HUES48 (cell line): ENCODE measurements around the gene SCGB1C2.

Experiments
- H3K27ac ChIP-seq: one replicate; pipeline ENCODE4 v1.7.0; 2013; ENCODE audit warnings: low read depth, low read length, inconsistent platforms
- H3K27me3 ChIP-seq: 2 replicates; pipeline ENCODE4 v1.6.1; 2013; ENCODE audit warnings: mild to moderate bottlenecking, low read length; ENCODE audit not compliant: control insufficient read depth, insufficient read depth
- H3K36me3 ChIP-seq: 2 replicates; pipeline ENCODE4 v1.6.1; 2013; ENCODE audit warnings: low read length; ENCODE audit not compliant: control insufficient read depth, insufficient read depth
- H3K4me1 ChIP-seq: 2 replicates; pipeline ENCODE4 v1.6.1; 2013; ENCODE audit warnings: mild to moderate bottlenecking, low read length; ENCODE audit not compliant: control insufficient read depth, insufficient read depth
- H3K4me3 ChIP-seq: 2 replicates; pipeline ENCODE4 v1.5.1; 2013; ENCODE audit warnings: mild to moderate bottlenecking, low read depth, low read length
- H3K9ac ChIP-seq: 2 replicates; pipeline ENCODE4 v1.6.1; 2013; ENCODE audit warnings: mild to moderate bottlenecking, low read depth, low read length, moderate library complexity
- H3K9me3 ChIP-seq: 2 replicates; pipeline ENCODE4 v1.6.1; 2013; ENCODE audit warnings: low read length; ENCODE audit not compliant: control insufficient read depth, insufficient read depth

Gene SCGB1C2

GRCh38 chr17:142876-143784 is 5.8 kb downstream of the SCGB1C2 start:
- H3K27ac ChIP-seq, result no peak overlapping the region
- H3K9me3 ChIP-seq, result no peaks in the 10 kb centered on the region
- no peaks in the 10 kb centered on the region for H3K36me3 ChIP-seq
- no peaks in the 10 kb centered on the region for H3K4me1 ChIP-seq
- H3K4me3 ChIP-seq, result no peak overlapping the region
- H3K9ac ChIP-seq, result no peak overlapping the region
- peaks cover 15% of the 10 kb centered on the region; the same call in 1 of the 2 replicates for H3K27me3 ChIP-seq

GRCh38 chr17:143785-144281 is 6.5 kb downstream of the SCGB1C2 start:
- Histone ChIP-seq H3K9me3 (no peaks in the 10 kb centered on the region), H3K4me3 (no peak overlapping the region), H3K9ac (no peak overlapping the region), H3K27me3 (peaks cover 15% of the 10 kb centered on the region; the same call in 1 of the 2 replicates), H3K4me1 (no peaks in the 10 kb centered on the region), H3K36me3 (no peaks in the 10 kb centered on the region), H3K27ac (no peak overlapping the region)

GRCh38 chr17:144936-145670 is 7.7 kb downstream of the SCGB1C2 start:
- H3K9me3 ChIP-seq, result no peaks in the 10 kb centered on the region
- no peak overlapping the region for H3K9ac ChIP-seq
- H3K36me3 ChIP-seq, result no peaks in the 10 kb centered on the region
- H3K4me1 ChIP-seq, result no peaks in the 10 kb centered on the region
- H3K27me3 ChIP-seq, result peaks cover 15% of the 10 kb centered on the region; the same call in 1 of the 2 replicates
- H3K27ac ChIP-seq, result no peak overlapping the region
- no peak overlapping the region for H3K4me3 ChIP-seq

GRCh38 chr17:145671-146541 is 8.5 kb downstream of the SCGB1C2 start:
- H3K27ac ChIP-seq, result no peak overlapping the region
- no peak overlapping the region for H3K9ac ChIP-seq

GRCh38 chr17:146546-146945 is 9.2 kb downstream of the SCGB1C2 start:
- no peak overlapping the region for H3K4me3 ChIP-seq

More at GRCh38 chr17:145671-146541, 8.5 kb downstream of the SCGB1C2 start:
- no peaks in the 10 kb centered on the region for H3K9me3 ChIP-seq
- no peaks in the 10 kb centered on the region for H3K36me3 ChIP-seq
- no peak overlapping the region for H3K4me3 ChIP-seq
- H3K4me1 ChIP-seq, result no peaks in the 10 kb centered on the region
- peaks cover 15% of the 10 kb centered on the region; the same call in 1 of the 2 replicates for H3K27me3 ChIP-seq

GRCh38 chr17:146983-147761 is 9.8 kb downstream of the SCGB1C2 start:
- no peak overlapping the region for H3K9ac ChIP-seq
- no peak overlapping the region for H3K4me3 ChIP-seq
- no peaks in the 10 kb centered on the region for H3K4me1 ChIP-seq
- H3K27me3 ChIP-seq, result peaks cover 15% of the 10 kb centered on the region; the same call in 1 of the 2 replicates
- H3K9me3 ChIP-seq, result no peaks in the 10 kb centered on the region
- H3K27ac ChIP-seq, result no peak overlapping the region
- no peaks in the 10 kb centered on the region for H3K36me3 ChIP-seq

More at GRCh38 chr17:146546-146945, 9.2 kb downstream of the SCGB1C2 start:
- H3K9ac ChIP-seq, result no peak overlapping the region
- H3K27me3 ChIP-seq, result peaks cover 15% of the 10 kb centered on the region; the same call in 1 of the 2 replicates
- H3K36me3 ChIP-seq, result no peaks in the 10 kb centered on the region
- no peaks in the 10 kb centered on the region for H3K9me3 ChIP-seq
- no peaks in the 10 kb centered on the region for H3K4me1 ChIP-seq
- H3K27ac ChIP-seq, result no peak overlapping the region

GRCh38 chr17:147796-148740 is 10.7 kb downstream of the SCGB1C2 start:
- H3K9me3 ChIP-seq, result no peaks in the 10 kb centered on the region
- no peak overlapping the region for H3K4me3 ChIP-seq
- no peaks in the 10 kb centered on the region for H3K36me3 ChIP-seq
- no peak overlapping the region for H3K27ac ChIP-seq
- H3K9ac ChIP-seq, result no peak overlapping the region
- no peaks in the 10 kb centered on the region for H3K4me1 ChIP-seq
- H3K27me3 ChIP-seq, result peaks cover 6% of the 10 kb centered on the region; the same call in 1 of the 2 replicates

- Histone ChIP-seq H3K4me1 (no peaks in the 10 kb centered on the region), H3K27me3 (no peaks in the 10 kb centered on the region), H3K9ac (no peak overlapping the region), H3K36me3 (no peaks in the 10 kb centered on the region), H3K9me3 (no peaks in the 10 kb centered on the region), H3K27ac (no peak overlapping the region), H3K4me3 (no peak overlapping the region)
These were observed 11.4 kb downstream of the SCGB1C2 start for GRCh38 chr17:148757-149156.

- no peak overlapping the region for H3K4me3 ChIP-seq
These were observed 11.9 kb downstream of the SCGB1C2 start for GRCh38 chr17:149231-149630.

More at GRCh38 chr17:149231-149630, 11.9 kb downstream of the SCGB1C2 start:
- Histone ChIP-seq H3K36me3 (no peaks in the 10 kb centered on the region), H3K4me1 (no peaks in the 10 kb centered on the region), H3K9ac (no peak overlapping the region), H3K27ac (no peak overlapping the region), H3K9me3 (no peaks in the 10 kb centered on the region), H3K27me3 (no peaks in the 10 kb centered on the region)
